Measurements from ENCODE around the gene HEMK1. TPM values are rescaled to one million over a fixed set of nuclear protein-coding genes. Genes with fewer than 3 reads are reported as not detected.
A peak's percentile ranks its signal among the peaks of the same experiment; 100 is the strongest.

Gene HEMK1
- total RNA-seq, 2 experiments from 2014 or later, result 49.6 to 50.1 TPM

- H3K27ac Mint-ChIP-seq, result no peak overlapping the region
- CTCF ChIA-PET, result no interaction called here
- no peaks in the 10 kb centered on the region for H3K36me3 Mint-ChIP-seq (ENCODE audit: low read depth)
- H3K4me3 Mint-ChIP-seq, result no peak overlapping the region
- POLR2A ChIA-PET, result no interaction called here
- H3K27me3 Mint-ChIP-seq, result peaks cover 55% of the 10 kb centered on the region
- no peaks in the 10 kb centered on the region for H3K4me1 Mint-ChIP-seq
- no peak for DNase-seq
- H3K9me3 Mint-ChIP-seq, result no peaks in the 10 kb centered on the region
Measured at GRCh38 chr3:50533807-50534461, 35.4 kb upstream of the HEMK1 start.

- DNase-seq, result no peak
- Mint-ChIP-seq H3K4me1 (no peaks in the 10 kb centered on the region), H3K36me3 (ENCODE audit: low read depth) (no peaks in the 10 kb centered on the region), H3K4me3 (no peak overlapping the region), H3K27ac (no peak overlapping the region), H3K9me3 (no peaks in the 10 kb centered on the region), H3K27me3 (peaks cover 48% of the 10 kb centered on the region)
- ChIA-PET POLR2A (interaction anchor here (0.9 kb wide), 1 partner anchor 13 kb away, joined by 3 read pairs; no protein-coding TSS in a partner anchor), CTCF (no interaction called here)
Measured at GRCh38 chr3:50534681-50535330, 34.5 kb upstream of the HEMK1 start.

GRCh38 chr3:50536471-50537180 lies 32.7 kb upstream of the HEMK1 start:
- Mint-ChIP-seq H3K36me3 (ENCODE audit: low read depth) (no peaks in the 10 kb centered on the region), H3K27ac (no peak overlapping the region), H3K4me3 (no peak overlapping the region), H3K9me3 (no peaks in the 10 kb centered on the region), H3K4me1 (no peaks in the 10 kb centered on the region), H3K27me3 (peaks cover 41% of the 10 kb centered on the region)
- DNase-seq, result no peak
- CTCF ChIA-PET, result interaction anchor here (1.5 kb wide), 1 partner anchor 19 kb away, joined by 5 read pairs; no protein-coding TSS in a partner anchor
- POLR2A ChIA-PET, result no interaction called here

- H3K4me1 Mint-ChIP-seq, result no peaks in the 10 kb centered on the region
- CTCF ChIA-PET, result interaction anchor here (0.7 to 1.5 kb wide), 2 partner anchors 20 to 86 kb away, joined by 3 to 5 read pairs; no protein-coding TSS in a partner anchor
- POLR2A ChIA-PET, result no interaction called here
- peaks cover 33% of the 10 kb centered on the region for H3K27me3 Mint-ChIP-seq
- DNase-seq, result no peak
- H3K4me3 Mint-ChIP-seq, result no peak overlapping the region
- no peaks in the 10 kb centered on the region for H3K36me3 Mint-ChIP-seq (ENCODE audit: low read depth)
- no peak overlapping the region for H3K27ac Mint-ChIP-seq
- no peaks in the 10 kb centered on the region for H3K9me3 Mint-ChIP-seq
Measured at GRCh38 chr3:50537421-50538129, 31.7 kb upstream of the HEMK1 start.

- DNase-seq, result no peak
- no peaks in the 10 kb centered on the region for H3K36me3 Mint-ChIP-seq (ENCODE audit: low read depth)
Measured at GRCh38 chr3:50539356-50540286, 29.7 kb upstream of the HEMK1 start.

GRCh38 chr3:50542177-50543034 lies 26.9 kb upstream of the HEMK1 start:
- no peak overlapping the region for H3K27ac Mint-ChIP-seq
- H3K4me3 Mint-ChIP-seq, result no peak overlapping the region
- CTCF ChIA-PET, result interaction anchor here (0.6 to 3.1 kb wide), 24 partner anchors 9 to 194 kb away, joined by 3 to 35 read pairs (median 6); partner anchors contain the start of genes C3orf18, CYB561D2, HEMK1 and NPRL2
- peak; percentile 67 for DNase-seq
- no peaks in the 10 kb centered on the region for H3K36me3 Mint-ChIP-seq (ENCODE audit: low read depth)
- H3K27me3 Mint-ChIP-seq, result peaks cover 20% of the 10 kb centered on the region
- no peaks in the 10 kb centered on the region for H3K4me1 Mint-ChIP-seq
- H3K9me3 Mint-ChIP-seq, result no peaks in the 10 kb centered on the region
- POLR2A ChIA-PET, result interaction anchor here (0.9 to 1.2 kb wide), 4 partner anchors 9 to 195 kb away, joined by 3 to 4 read pairs (median 3); partner anchors contain the start of gene HEMK1

More at GRCh38 chr3:50539356-50540286, 29.7 kb upstream of the HEMK1 start:
- no peaks in the 10 kb centered on the region for H3K4me1 Mint-ChIP-seq
- peaks cover 25% of the 10 kb centered on the region for H3K27me3 Mint-ChIP-seq
- no peak overlapping the region for H3K4me3 Mint-ChIP-seq
- POLR2A ChIA-PET, result no interaction called here
- no peak overlapping the region for H3K27ac Mint-ChIP-seq
- H3K9me3 Mint-ChIP-seq, result no peaks in the 10 kb centered on the region
- CTCF ChIA-PET, result no interaction called here

GRCh38 chr3:50545781-50546180 lies 23.5 kb upstream of the HEMK1 start:
- H3K4me1 Mint-ChIP-seq, result no peaks in the 10 kb centered on the region
- ChIA-PET CTCF (interaction anchor here (0.6 to 1.5 kb wide), 6 partner anchors 24 to 198 kb away, joined by 3 to 6 read pairs (median 4); no protein-coding TSS in a partner anchor), POLR2A (no interaction called here)
- no peak overlapping the region for H3K27ac Mint-ChIP-seq
- DNase-seq, result no peak
- no peaks in the 10 kb centered on the region for H3K9me3 Mint-ChIP-seq
- H3K4me3 Mint-ChIP-seq, result no peak overlapping the region
- H3K36me3 Mint-ChIP-seq (ENCODE audit: low read depth), result no peaks in the 10 kb centered on the region
- peaks cover 9% of the 10 kb centered on the region for H3K27me3 Mint-ChIP-seq

- peaks cover under 1% of the 10 kb centered on the region for H3K4me1 Mint-ChIP-seq
- no peaks in the 10 kb centered on the region for H3K9me3 Mint-ChIP-seq
- H3K27me3 Mint-ChIP-seq, result peaks cover 3% of the 10 kb centered on the region
- no peaks in the 10 kb centered on the region for H3K36me3 Mint-ChIP-seq (ENCODE audit: low read depth)
- DNase-seq, result no peak
- no peak overlapping the region for H3K27ac Mint-ChIP-seq
- ChIA-PET CTCF (interaction anchor here (0.7 to 1.9 kb wide), 7 partner anchors 17 to 202 kb away, joined by 3 to 10 read pairs (median 4); partner anchors contain the start of gene C3orf18), POLR2A (interaction anchor here (0.6 to 1.9 kb wide), 4 partner anchors 10 to 971 kb away, joined by 3 to 5 read pairs (median 4); no protein-coding TSS in a partner anchor)
- no peak overlapping the region for H3K4me3 Mint-ChIP-seq
Measured at GRCh38 chr3:50549226-50549625, 20.1 kb upstream of the HEMK1 start.

- CTCF ChIA-PET, result interaction anchor here (0.8 to 1.9 kb wide), 11 partner anchors 16 to 200 kb away, joined by 3 to 10 read pairs (median 3); partner anchors contain the start of genes C3orf18, CYB561D2, HEMK1 and NPRL2
- POLR2A ChIA-PET, result interaction anchor here (1.0 to 1.6 kb wide), 4 partner anchors 20 to 213 kb away, joined by 3 read pairs; no protein-coding TSS in a partner anchor
- H3K4me3 Mint-ChIP-seq, result no peak overlapping the region
- H3K4me1 Mint-ChIP-seq, result peaks cover 8% of the 10 kb centered on the region
- H3K27ac Mint-ChIP-seq, result no peak overlapping the region
- H3K36me3 Mint-ChIP-seq (ENCODE audit: low read depth), result no peaks in the 10 kb centered on the region
- H3K9me3 Mint-ChIP-seq, result no peaks in the 10 kb centered on the region
- no peaks in the 10 kb centered on the region for H3K27me3 Mint-ChIP-seq
- DNase-seq, result peak; percentile 73
Measured at GRCh38 chr3:50550079-50550736, 19.1 kb upstream of the HEMK1 start.

- CTCF ChIA-PET, result interaction anchor here (0.7 to 2.0 kb wide), 10 partner anchors 9 to 201 kb away, joined by 3 to 9 read pairs (median 3); partner anchors contain the start of genes C3orf18, CISH, CYB561D2 and HEMK1
- H3K27ac Mint-ChIP-seq, result no peak overlapping the region
- no peak for DNase-seq
- no peaks in the 10 kb centered on the region for H3K9me3 Mint-ChIP-seq
- no peaks in the 10 kb centered on the region for H3K27me3 Mint-ChIP-seq
- H3K4me1 Mint-ChIP-seq, result peaks cover 10% of the 10 kb centered on the region
- no peak overlapping the region for H3K4me3 Mint-ChIP-seq
- no peaks in the 10 kb centered on the region for H3K36me3 Mint-ChIP-seq (ENCODE audit: low read depth)
- POLR2A ChIA-PET, result interaction anchor here (0.6 to 1.6 kb wide), 4 partner anchors 9 to 214 kb away, joined by 3 read pairs; no protein-coding TSS in a partner anchor
Measured at GRCh38 chr3:50551054-50551659, 18.2 kb upstream of the HEMK1 start.
